Measurements from ENCODE around the gene TRIM9. TPM values are rescaled to one million over a fixed set of nuclear protein-coding genes. Genes with fewer than 3 reads are reported as not detected.

The TRIM9 gene
- total and polyA plus RNA-seq, 9 of the 15 experiments (the other 6 are each of a cell fraction or from before 2014, with no cell fraction given), result 0.03 to 0.15 (median 0.04) TPM; not detected in 4

- no peak for TF ChIP-seq HMGXB4 (CRISPR knock-in tag; IDR thresholded peaks at IDR 0.05)
- no peak for TF ChIP-seq KLF13 (tag; IDR thresholded peaks at IDR 0.05; ENCODE audit: borderline replicate concordance, low read depth)
- no peak for TF ChIP-seq NR3C1 (CRISPR knock-in tag; IDR thresholded peaks at IDR 0.05)
- no peak for TF ChIP-seq KDM2B (CRISPR knock-in tag; IDR thresholded peaks at IDR 0.05)
- TF ChIP-seq L3MBTL2 (IDR thresholded peaks at IDR 0.05), result no peak
- TF ChIP-seq TCF7 (IDR thresholded peaks at IDR 0.05; ENCODE audit: borderline replicate concordance), result no peak
- TF ChIP-seq E2F8 (IDR thresholded peaks at IDR 0.05; ENCODE audit: low read depth, partially characterized antibody), result no peak
These were observed 26.6 kb downstream of the TRIM9 start (continued) for GRCh38 chr14:51068268-51068667.

- H3K79me2 ChIP-seq (ENCODE audit: control insufficient read depth, insufficient read depth, low read length), result no peaks in the 10 kb centered on the region
- H3K9me1 ChIP-seq (ENCODE audit: control insufficient read depth, insufficient read depth, low read length), result no peaks in the 10 kb centered on the region
- no peak overlapping the region for H3K9ac ChIP-seq (ENCODE audit: insufficient read depth in 1 of 2, low read depth in 2 of 2, low read length in 2 of 2)
- FAIRE-seq, result no peak
- ChIA-PET POLR2A (no interaction called here), CTCF (ENCODE audit: low intra/inter-chr PET ratio) (no interaction called here)
- no peak overlapping the region for H2AFZ ChIP-seq (ENCODE audit: low read depth, low read length)
- intact Hi-C loops (cut with micrococcal nuclease) (no loop called here), in situ Hi-C loops (cut with MboI) (no loop called here)
- H3K27ac ChIP-seq (ENCODE audit: extremely low read depth, low read depth, low read length), result no peak overlapping the region
- no peaks in the 10 kb centered on the region for H3K4me1 ChIP-seq (replicated peaks in 1 of 2; ENCODE audit: control insufficient read depth in 2 of 2, insufficient read depth in 2 of 2, low read length in 2 of 2)
- H3K27me3 ChIP-seq (ENCODE audit: control insufficient read depth in 2 of 2, insufficient read depth in 2 of 2, low read length in 2 of 2), result no peaks in the 10 kb centered on the region
- DNase-seq (ENCODE audit: extremely low read depth in 1 of 4, low spot score in 3 of 4), result no peak
- no TSS peak for BruUV-seq (replicated peaks)
- WGBS (ENCODE audit: insufficient coverage, low coverage, missing lambda C conversion rate), result 0% methylated on average over 3 of the region's 4 CpGs
- H3K36me3 ChIP-seq (ENCODE audit: control insufficient read depth, insufficient read depth, low read length), result no peaks in the 10 kb centered on the region
- ATAC-seq, result no peak
- no peak overlapping the region for H3K4me2 ChIP-seq (ENCODE audit: insufficient read depth, low read length)
- H4K20me1 ChIP-seq (replicated peaks; ENCODE audit: control insufficient read depth, insufficient read depth, low read length), result no peaks in the 10 kb centered on the region
- no peak overlapping the region for H3K4me3 ChIP-seq
- H3K9me3 ChIP-seq (replicated peaks; ENCODE audit: control insufficient read depth, insufficient read depth, low read depth, low read length), result no peaks in the 10 kb centered on the region
- TF ChIP-seq CSDE1 (IDR thresholded peaks at IDR 0.05) (no peak), PATZ1 (CRISPR knock-in tag; IDR thresholded peaks at IDR 0.05; ENCODE audit: borderline replicate concordance) (no peak), MYC (IDR thresholded peaks at IDR 0.05; ENCODE audit: low read depth, low read length) (no peak), MYC (CRISPR knock-in tag; IDR thresholded peaks at IDR 0.05; ENCODE audit: borderline replicate concordance, low read depth) (no peak), RBFOX2 (IDR thresholded peaks at IDR 0.05; ENCODE audit: low read depth, low read length) (no peak), ZFX (CRISPR knock-in tag; IDR thresholded peaks at IDR 0.05) (no peak), ETV1 (tag; conservative IDR thresholded peaks at IDR 0.05; ENCODE audit: low read depth) (no peak), ZNF766 (CRISPR knock-in tag; conservative IDR thresholded peaks at IDR 0.05) (no peak), POLR2AphosphoS2 (IDR thresholded peaks at IDR 0.05; ENCODE audit: low read length) (no peak), HIVEP1 (CRISPR knock-in tag; IDR thresholded peaks at IDR 0.05) (no peak), YBX1 (IDR thresholded peaks at IDR 0.05) (no peak)
These were observed 27.6 kb downstream of the TRIM9 start for GRCh38 chr14:51067295-51067694.

Measured in K562 (cell line).